ENCODE measurements around the gene DAGLB.

- no peak for TF ChIP-seq CTCF (IDR thresholded peaks at IDR 0.05; ENCODE audit: insufficient read depth, low read depth, low read length)
- no peak for TF ChIP-seq EZH2 (IDR thresholded peaks at IDR 0.05; ENCODE audit: insufficient read depth, low read length)
These were observed 34.6 kb upstream of the DAGLB start for GRCh38 chr7:6482307-6482706.

Measured in astrocyte (in vitro differentiated cells and primary cell).